B cell (primary cell): ENCODE results near the gene NPHP4.
A peak's percentile ranks its signal among the peaks of the same experiment; 100 is the strongest.

Experiments used
- CTCF ChIP-seq: fragments of 200-600 bp; IDR thresholded peaks from one replicate; pipeline ENCODE4 v1.8.0; 2022; ENCODE audit warnings: antibody characterized with exemption, mild to moderate bottlenecking
- EZH2 ChIP-seq: IDR thresholded peaks from 2 replicates; pipeline ENCODE4 v1.6.1; 2012; ENCODE audit warnings: borderline replicate concordance, low read depth, mild to moderate bottlenecking, moderate library complexity, low read length; ENCODE audit not compliant: insufficient read depth, poor library complexity, severe bottlenecking

DNA sequence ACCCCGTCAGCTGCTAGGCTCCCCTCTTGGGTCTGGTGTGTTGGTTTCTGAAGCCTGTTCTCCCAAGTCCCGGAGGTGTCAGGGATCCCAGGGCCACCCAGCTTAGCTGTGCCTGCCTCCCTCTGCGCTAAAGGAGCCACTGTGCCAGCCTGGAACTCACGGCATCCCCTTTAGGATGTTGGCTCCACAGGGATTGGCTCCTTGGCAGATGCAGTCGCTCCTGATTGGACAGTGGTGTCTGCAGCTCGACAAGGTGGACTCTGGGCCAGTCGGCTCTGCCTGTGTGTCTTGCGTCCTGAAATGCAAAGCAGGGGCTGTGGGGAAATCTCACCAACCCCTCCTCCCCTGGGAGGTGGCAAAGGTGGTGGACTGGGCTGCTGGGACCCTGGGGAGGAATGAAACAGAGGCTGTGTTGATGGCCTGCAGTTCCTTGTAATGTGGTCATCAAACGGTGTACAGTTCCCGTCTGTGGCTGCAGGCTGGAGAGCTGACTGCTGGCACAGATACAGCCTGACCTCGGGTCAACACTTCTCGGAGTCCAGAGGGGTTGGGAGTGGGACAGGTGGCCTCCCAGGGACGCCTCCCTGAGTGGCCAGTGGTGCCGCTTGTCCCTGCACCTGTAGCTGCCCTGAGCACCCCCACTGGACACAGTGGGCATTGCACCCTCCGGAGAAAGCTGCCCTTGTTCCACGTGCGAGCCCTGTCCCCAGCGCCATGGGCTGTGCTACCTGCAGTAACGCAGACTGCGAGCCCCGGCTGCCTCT, 41.9 kb upstream of the NPHP4 start:
- peak; percentile 61 for TF ChIP-seq CTCF
- no peak for TF ChIP-seq EZH2
